HG02943 (cell line): ENCODE measurements around the gene LMCD1.

ENCODE experiments used
- ATAC-seq: cut with Tn5 transposase; IDR thresholded peaks from one replicate; pipeline ENCODE4 v1.9.1; 2021; ENCODE audit warnings: mild to moderate bottlenecking, low read depth, moderate library complexity; ENCODE audit not compliant: unreplicated experiment

Gene LMCD1

GRCh38 chr3:8608041-8608790, 106.6 kb downstream of the LMCD1 start:
- ATAC-seq: no peak

- ATAC-seq: no peak
Measured at GRCh38 chr3:8608791-8609467, 107.3 kb downstream of the LMCD1 start.

GRCh38 chr3:8610951-8611350, 109.3 kb downstream of the LMCD1 start:
- ATAC-seq: no peak

GRCh38 chr3:8617921-8618320, 116.3 kb downstream of the LMCD1 start:
- ATAC-seq: no peak

- ATAC-seq: no peak
Measured at GRCh38 chr3:8618950-8619349, 117.3 kb downstream of the LMCD1 start.

GRCh38 chr3:8619548-8619947, 117.9 kb downstream of the LMCD1 start:
- no peak for ATAC-seq

GRCh38 chr3:8621141-8621540, 119.5 kb downstream of the LMCD1 start:
- ATAC-seq: no peak

GRCh38 chr3:8621872-8622271, 120.2 kb downstream of the LMCD1 start:
- no peak for ATAC-seq

GRCh38 chr3:8622873-8623691, 121.5 kb downstream of the LMCD1 start:
- peak; percentile 86 for ATAC-seq

GRCh38 chr3:8623741-8624140, 122.1 kb downstream of the LMCD1 start:
- no peak for ATAC-seq
